HG02943 (cell line): ENCODE measurements around the gene PSMB1.
A peak's percentile ranks its signal among the peaks of the same experiment; 100 is the strongest.
"Not testable (repeated sequence)": the region's sequence is repeated elsewhere in the genome, so short reads cannot be mapped to it uniquely, and the experiment has no call there.

Source experiments
- ATAC-seq: cut with Tn5 transposase; IDR thresholded peaks from one replicate; pipeline ENCODE4 v1.9.1; 2021; ENCODE audit warnings: mild to moderate bottlenecking, low read depth, moderate library complexity; ENCODE audit not compliant: unreplicated experiment

PSMB1 gene

DNA sequence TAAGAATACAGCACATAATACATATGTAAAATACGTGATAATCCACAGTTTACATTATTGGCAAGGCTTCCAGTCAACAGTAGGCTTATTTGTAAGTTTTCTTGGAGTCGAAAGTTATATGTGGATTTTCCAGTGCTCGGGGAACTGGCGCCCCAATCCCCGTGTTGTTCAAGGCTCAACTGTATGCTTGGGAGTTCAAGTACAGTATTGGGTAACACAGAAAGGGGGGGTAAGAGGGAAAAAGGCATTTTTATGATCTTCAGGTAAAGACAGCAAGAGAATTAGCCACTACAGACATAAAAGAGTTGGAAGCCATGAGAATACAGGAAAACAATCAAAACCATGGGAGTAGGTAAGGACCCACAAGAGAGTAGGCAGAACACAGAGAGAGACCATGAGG lies 16.4 kb downstream of the PSMB1 start:
- no peak for ATAC-seq

DNA sequence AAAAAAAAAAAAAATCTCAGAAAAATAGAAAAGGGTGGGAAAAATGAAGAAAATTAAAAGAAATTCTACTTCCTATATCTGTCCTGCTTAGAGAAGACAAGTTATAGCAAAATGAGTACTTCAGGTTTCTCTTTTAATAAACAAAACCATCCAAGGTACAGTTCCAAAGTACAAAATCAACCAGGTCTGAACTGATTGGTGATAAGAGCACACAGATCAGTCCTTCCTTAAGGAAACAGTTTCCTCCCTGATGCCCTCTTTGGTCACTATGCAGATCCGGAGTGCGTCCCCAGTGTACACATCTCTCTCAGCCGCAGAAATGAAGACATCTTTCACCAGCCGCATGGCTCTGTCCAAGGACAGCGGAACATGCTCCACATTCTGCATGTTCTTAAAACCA lies 18.1 kb downstream of the PSMB1 start:
- ATAC-seq = no peak

DNA sequence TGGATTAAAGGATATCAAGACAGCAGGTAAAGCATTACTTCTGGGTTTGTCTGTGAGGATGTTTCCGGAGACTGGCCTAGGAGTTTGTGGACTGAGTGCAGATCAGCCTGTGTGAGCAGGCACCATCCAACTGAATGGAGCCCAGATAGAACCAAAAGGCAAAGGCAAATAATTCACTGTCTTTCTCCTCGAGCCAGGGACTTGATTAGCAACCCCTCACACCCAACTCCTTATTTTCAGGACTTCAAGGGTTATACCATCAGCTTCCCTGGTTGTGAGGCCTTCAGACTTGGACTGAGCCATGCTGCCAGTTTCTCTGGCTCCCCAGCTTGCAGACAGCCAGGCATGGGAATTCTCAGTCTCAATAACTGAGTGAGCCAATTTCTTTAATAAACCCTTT lies 19.3 kb downstream of the PSMB1 start:
- ATAC-seq = no peak

DNA sequence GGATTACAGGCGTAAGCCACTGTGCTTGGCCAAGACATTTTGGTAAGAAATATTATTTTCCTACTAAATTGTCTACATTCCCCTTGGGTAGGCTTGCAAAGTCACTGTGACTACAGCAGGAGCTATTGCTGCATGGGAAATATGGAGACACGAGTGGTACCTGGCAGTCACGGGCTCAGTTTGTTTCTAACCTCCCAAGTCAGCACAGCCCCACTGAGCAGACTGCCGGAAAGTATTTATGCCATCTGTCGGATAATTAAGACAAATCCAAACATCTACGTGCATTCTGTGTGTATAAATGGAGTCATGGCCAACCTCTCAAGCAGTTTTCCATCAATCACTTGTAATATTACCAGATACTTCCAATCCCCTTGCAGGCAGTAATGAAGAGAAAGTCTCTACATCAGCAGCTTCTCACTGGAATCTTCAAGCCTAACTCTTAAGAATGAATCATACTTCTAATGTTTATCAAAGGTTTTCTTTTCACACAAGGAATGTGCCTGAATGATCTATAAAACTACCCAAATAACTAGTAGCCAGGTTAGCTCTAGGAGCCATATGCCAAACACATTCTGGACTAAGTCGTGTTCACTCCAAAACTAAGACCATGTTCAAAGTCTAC lies 20.1 kb downstream of the PSMB1 start:
- ATAC-seq = no peak

DNA sequence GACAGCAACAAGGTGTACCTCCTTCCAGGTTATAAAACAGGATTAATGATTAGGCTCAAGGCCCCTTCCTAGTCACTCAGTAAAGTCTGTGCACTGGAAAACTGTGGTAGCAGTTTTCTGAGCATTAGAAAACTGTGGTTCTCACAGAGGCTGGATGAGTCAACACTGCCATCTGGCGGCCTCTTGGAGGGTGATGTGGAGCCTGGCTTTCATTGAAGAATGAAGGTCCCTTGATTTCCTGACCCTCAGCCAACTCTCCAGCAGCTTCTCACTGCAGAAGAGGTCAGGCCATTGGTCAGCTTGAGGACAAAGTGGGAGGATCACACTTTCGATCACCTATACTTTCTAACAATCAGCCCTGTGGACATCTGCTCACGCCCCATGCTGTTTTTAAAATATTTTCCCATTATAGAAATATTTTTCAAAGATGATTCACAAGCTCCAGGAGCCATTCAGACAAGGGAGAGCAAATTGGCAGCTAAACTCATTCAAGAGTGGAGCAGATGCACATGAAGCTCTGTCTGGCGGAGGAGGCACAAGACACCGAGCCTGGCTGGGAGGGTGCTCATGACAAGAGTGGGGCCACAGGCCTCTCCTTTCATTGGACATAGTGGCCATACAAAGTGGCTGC lies 23.2 kb downstream of the PSMB1 start:
- no peak for ATAC-seq

DNA sequence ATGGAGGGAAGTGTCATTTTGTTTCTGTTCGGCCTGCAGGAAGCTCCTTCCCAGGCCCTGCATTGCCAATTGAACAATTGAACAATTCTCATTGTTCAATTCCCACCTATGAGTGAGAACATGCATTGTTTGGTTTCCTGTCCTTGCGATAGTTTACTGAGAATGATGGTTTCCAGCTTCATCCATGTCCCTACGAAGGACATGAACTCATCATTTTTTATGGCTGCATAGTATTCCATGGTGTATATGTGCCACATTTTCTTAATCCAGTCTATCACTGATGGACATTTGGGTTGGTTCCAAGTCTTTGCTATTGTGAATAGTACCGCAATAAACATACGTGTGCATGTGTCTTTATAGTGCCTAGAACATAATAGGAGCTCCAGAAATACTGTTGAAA lies 25.1 kb downstream of the PSMB1 start:
- ATAC-seq = not testable (repeated sequence)

DNA sequence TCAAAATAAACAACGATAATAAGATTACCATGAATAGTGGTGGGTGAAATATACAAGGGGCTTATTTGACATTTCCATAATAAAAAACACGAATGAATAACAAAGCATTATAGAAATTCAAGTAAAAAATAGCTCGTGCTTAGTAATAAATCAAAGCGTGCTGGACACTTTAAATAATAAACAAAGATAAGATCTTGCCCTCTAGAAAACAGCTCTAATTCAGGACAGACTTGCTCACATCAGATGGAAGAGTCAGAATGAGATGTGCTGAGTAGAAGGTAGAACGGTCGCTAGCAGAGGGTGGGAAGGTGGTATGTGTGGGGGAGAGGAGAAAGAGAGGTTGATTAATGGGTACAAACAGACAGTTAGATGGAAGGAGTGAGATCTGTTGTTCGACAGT lies 27.3 kb downstream of the PSMB1 start:
- ATAC-seq = no peak

DNA sequence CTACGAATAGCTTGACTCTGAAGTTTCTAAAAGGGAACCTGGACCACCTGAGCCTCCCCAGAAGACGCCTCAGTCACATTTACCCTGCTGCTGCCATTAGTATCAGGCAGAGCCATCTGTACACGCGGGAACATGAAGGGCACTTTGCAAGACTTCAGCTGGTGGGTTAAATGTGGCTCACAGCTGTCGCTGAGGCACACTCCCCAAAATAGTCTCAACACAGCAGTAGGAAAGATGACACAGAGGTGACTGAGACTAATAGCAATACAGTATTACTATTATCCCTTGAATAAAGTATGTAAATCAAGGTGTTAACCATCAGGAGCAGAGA lies 29.0 kb downstream of the PSMB1 start:
- ATAC-seq = no peak

DNA sequence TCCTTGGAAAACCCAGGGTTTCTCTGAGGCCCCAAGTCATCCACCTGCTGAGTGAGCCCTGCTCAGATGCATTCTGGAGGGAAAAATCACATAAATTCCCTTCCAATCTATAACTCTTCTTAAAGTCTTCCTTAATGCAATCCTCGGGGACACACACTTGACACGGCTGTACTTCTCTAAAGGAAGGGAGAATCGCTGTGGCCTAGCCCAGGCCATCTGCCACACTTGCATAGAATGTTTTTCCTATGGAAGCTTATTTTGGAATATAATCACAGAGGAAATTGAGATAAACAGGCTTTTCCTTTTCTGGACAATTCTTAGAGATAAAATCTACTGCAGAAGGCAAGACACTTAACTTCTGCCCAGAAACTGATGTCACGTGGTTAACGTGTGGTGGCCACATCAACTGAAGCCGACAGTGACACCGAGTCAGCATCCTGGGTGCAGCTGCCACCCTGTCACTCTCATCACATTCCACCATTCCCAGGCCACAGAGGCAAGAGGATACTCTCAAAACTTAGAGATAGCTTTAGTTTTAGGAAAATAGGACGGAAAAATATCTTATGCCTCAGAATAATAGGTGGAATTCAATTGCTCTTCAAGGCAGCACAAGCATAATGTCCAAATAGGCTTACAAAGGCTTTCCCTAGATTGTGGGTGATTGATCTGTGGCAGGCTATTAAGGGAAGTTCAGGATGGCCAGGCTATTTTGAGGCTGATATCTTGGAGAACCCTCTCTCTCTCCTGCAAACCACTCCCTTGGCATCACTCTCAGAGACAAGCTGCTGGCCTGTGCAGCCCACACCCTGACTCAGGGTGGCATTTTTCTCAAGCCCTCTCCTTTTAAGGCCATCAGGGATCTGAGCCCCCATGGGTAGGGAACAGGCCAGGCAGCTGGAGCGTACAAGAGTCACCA lies 29.6 kb downstream of the PSMB1 start:
- ATAC-seq = no peak

DNA sequence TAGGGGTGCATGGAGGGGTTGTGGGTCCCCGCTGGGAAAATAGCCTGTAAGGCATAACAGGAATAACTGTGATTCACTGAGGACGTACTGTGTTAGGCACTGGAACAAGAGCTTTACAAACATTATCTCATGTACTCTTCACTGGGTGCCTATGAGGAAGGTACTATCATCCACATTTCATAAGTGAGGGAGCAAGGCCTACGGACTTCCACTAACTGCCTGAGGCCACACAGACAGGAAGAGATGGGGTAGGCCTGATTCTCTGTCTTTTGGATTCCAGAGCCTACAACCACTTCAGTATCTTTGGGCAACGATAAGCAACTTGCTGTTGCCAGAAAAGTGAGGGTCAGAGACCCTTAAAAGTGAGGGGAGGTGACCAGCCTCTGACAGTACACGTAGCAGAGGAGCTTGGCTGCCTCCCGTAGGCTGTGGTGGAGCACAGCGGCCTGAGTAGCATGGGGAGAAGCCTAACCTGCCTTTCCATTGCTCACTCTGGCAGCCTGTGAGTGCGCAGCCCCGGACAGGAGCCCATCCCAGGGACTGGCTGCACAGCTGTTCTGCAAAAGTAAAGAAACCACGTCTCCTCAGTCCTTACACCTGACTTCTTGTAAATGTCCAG lies 30.4 kb downstream of the PSMB1 start:
- ATAC-seq = no peak

DNA sequence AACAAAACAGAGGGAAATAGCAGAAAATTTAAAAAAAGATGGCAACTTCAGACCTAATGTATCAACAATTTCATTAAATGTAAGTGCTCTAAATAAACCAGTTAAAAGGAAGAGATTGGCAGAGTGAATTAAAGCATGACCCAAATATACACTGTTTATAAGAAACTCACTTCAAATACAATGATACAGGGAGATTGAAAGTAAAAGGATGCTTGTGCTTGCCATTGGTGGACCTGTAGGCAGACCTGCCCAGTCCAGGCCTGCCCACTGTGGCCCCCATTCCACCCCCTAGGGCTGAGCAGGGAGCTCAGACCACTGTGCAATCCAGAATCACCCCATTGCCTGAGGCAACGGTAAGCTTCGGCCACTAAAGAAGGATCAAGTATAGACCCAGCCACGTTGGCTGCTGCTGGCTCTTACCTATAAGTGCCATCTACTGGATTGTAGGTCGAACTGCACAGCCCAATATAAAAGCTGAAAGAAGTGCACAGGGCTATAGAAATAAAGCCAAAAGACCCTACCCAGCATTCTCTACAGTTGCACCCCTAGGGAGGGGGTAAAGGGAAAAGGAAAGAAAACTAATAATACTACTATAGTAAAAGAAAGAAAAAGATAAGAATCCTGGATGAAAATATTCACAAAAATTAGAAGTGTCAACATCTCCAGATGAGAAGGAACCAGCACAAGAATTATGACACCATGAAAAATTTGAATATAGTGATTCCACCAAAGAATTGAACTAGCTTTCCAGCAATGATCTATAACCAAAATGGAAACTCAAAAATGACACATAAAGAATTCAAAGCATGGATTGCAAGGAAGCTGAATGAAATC lies 36.1 kb downstream of the PSMB1 start:
- peak; percentile 67 for ATAC-seq

DNA sequence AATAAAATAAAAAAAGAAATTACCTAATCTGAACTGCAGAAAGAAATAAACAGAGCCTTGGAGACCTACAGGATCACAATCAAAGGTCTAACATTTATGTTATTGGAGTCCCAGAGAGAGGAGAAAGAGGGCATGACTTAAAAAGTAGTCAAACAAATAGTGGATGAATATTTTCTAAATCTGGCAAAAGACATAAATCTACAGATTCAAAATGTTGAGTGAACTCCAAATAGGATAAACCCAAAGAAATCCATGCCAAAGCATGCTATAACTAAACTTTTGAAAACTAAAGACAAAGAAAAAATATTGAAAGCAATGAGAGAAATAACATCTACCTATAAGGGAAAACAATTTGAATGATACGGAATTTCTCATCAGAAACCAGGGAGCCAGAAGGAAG lies 38.2 kb downstream of the PSMB1 start:
- ATAC-seq = no peak

DNA sequence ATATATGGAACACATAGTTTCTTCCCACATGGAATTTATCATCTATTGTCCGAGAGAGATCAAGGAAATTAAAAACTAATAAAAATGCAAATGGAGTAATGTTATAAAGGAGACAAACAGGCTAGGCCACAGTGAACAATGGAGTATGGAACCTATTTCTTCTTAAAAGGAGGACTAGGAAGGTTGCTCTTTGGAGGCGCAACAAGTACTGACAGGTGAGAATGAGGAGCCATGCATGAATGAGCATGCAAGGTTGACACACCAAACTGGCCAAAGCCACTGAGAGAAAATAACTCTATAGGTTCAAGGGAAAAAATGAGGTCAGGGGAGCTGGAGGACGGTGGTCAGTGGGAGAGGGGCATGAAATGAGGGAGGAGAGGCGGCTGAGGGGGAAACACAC lies 40.9 kb downstream of the PSMB1 start:
- ATAC-seq = no peak

DNA sequence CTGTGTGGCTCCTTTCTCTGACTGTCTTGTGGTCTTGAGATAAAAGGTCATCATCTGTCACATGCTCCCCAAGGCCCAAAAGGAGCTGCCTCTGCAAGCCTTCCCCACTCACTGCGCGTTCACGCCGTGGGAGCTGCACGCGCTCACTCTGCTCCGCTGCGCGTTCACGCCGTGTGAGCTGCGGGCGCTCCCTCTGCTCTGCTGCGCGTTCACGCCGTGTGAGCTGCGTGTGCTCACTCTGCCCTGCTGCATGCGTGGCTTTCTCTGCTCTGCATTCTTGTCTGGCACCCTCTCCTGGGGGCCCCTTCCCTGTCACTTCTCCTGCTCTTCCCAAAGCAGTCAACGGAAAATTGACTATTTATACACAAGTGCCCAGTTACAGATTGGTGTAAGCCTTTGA lies 42.5 kb downstream of the PSMB1 start:
- no peak for ATAC-seq

DNA sequence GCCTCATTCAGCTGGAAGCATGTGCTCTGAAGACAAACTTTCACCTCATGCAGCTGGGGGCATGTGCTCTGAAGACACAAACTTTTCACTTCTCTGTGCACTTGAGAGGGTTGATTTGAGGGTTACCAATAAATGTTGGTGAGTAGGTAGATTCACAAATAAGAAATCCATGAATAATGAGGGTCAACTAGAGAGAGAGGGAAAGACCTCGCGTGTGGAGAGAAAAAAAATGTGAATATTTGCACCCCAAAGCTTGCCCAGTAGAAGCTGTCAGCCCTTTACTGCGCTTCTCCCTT lies 43.4 kb downstream of the PSMB1 start:
- no peak for ATAC-seq

DNA sequence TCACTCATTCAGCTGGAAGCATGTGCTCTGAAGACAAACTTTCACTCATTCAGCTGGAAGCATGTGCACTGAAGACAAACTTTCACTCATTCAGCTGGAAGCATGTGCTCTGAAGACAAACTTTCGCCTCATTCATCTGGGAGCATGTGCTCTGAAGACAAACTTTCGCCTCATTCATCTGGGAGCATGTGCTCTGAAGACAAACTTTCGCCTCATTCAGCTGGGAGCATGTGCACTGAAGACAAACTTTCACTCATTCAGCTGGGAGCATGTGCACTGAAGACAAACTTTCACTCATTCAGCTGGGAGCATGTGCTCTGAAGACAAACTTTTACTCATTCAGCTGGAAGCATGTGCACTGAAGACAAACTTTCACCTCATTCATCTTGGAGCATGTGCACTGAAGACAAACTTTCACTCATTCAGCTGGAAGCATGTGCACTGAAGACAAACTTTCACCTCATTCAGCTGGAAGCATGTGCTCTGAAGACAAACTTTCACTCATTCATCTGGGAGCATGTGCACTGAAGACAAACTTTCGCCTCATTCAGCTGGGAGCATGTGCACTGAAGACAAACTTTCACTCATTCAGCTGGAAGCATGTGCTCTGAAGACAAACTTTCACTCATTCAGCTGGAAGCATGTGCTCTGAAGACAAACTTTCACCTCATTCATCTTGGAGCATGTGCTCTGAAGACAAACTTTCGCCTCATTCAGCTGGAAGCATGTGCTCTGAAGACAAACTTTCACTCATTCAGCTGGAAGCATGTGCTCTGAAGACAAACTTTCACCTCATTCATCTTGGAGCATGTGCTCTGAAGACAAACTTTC lies 44.0 kb downstream of the PSMB1 start:
- not testable (repeated sequence) for ATAC-seq

DNA sequence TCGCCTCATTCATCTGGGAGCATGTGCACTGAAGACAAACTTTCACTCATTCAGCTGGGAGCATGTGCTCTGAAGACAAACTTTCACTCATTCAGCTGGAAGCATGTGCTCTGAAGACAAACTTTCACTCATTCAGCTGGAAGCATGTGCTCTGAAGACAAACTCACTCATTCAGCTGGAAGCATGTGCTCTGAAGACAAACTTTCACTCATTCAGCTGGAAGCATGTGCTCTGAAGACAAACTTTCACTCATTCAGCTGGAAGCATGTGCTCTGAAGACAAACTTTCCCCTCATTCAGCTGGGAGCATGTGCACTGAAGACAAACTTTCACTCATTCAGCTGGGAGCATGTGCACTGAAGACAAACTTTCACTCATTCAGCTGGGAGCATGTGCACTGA lies 44.8 kb downstream of the PSMB1 start:
- not testable (repeated sequence) for ATAC-seq

DNA sequence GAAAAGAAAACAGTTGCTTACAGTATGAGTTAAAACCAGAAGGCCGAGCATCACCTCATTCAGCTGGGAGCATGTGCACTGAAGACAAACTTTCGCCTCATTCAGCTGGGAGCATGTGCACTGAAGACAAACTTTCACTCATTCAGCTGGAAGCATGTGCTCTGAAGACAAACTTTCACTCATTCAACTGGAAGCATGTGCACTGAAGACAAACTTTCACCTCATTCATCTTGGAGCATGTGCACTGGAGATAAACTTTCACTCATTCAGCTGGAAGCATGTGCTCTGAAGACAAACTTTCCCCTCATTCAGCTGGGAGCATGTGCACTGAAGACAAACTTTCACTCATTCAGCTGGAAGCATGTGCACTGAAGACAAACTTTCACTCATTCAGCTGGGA lies 45.4 kb downstream of the PSMB1 start:
- ATAC-seq = not testable (repeated sequence)

DNA sequence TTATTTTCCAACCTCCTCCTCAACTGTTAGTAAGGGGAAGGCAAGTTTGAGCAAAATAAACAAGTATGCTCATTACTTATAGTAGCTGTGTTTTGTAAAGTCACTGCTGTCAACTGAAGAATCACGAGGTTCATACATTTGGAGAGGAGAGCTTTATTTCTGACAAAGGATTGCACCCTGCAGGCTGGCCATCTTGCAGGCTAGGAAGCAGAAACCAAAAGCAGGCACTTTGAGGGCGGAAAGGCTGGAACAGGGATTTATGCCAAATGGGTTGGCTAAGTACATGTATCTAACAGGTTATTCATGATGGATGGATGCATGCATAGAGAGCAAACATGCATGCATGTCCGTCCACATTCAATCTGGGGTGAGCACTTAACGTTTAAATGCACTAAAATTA lies 46.7 kb downstream of the PSMB1 start:
- no peak for ATAC-seq

DNA sequence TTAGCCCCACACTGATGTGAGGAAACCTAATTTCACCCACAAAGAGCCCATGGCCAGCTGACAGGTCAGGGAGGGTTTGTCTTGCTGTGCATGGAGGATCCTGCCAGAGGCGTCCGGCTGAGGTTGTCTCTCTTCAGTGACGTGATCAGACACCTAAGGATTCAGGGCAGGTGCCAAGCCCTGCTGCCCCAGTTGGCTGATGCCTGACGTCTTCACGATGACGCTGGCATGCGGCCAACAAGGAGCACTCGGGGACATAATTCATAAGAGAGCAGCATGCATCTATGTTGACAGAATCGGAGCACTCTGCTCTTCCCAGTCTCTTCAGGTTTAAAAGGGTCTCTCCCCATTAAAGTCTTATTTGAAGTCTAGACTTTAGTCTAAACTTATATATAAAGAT lies 47.8 kb downstream of the PSMB1 start:
- ATAC-seq = no peak
